IPS-18a (cell line): ENCODE data around the gene SPATA13.
"Not testable (repeated sequence)": the region's sequence is repeated elsewhere in the genome, so short reads cannot be mapped to it uniquely, and the experiment has no call there.

Source experiments
- H3K27ac ChIP-seq: one replicate; pipeline ENCODE4 v1.5.1; 2013; ENCODE audit warnings: low read length
- H3K27me3 ChIP-seq: one replicate; pipeline ENCODE4 v1.6.1; 2013; ENCODE audit warnings: mild to moderate bottlenecking, low read length; ENCODE audit not compliant: control insufficient read depth, insufficient read depth
- H3K36me3 ChIP-seq: one replicate; pipeline ENCODE4 v1.6.1; 2013; ENCODE audit warnings: low read depth, low read length; ENCODE audit not compliant: control insufficient read depth
- H3K4me1 ChIP-seq: one replicate; pipeline ENCODE4 v1.6.1; 2013; ENCODE audit warnings: low read depth, low read length; ENCODE audit not compliant: control insufficient read depth
- H3K4me3 ChIP-seq: one replicate; pipeline ENCODE4 v1.5.1; 2013; ENCODE audit warnings: low read length
- H3K9ac ChIP-seq: one replicate; pipeline ENCODE4 v1.6.1; 2013; ENCODE audit warnings: mild to moderate bottlenecking, low read length, moderate library complexity
- H3K9me3 ChIP-seq: one replicate; pipeline ENCODE4 v1.6.1; 2013; ENCODE audit warnings: low read depth, low read length; ENCODE audit not compliant: control insufficient read depth

Gene SPATA13

GRCh38 chr13:24348797-24349515, 188.4 kb downstream of the SPATA13 start:
- no peaks in the 10 kb centered on the region for H3K4me1 ChIP-seq
- H3K27me3 ChIP-seq, result no peaks in the 10 kb centered on the region
- no peak overlapping the region for H3K9ac ChIP-seq
- H3K9me3 ChIP-seq, result no peaks in the 10 kb centered on the region
- no peak overlapping the region for H3K4me3 ChIP-seq
- H3K27ac ChIP-seq, result no peak overlapping the region
- H3K36me3 ChIP-seq, result no peaks in the 10 kb centered on the region

- H3K36me3 ChIP-seq, H3K9me3 ChIP-seq, H3K27ac ChIP-seq: not testable (repeated sequence)
Observed at GRCh38 chr13:24349778-24350664, 189.5 kb downstream of the SPATA13 start.

GRCh38 chr13:24351423-24351822, 190.9 kb downstream of the SPATA13 start:
- Histone ChIP-seq H3K27ac (no peak overlapping the region), H3K27me3 (no peaks in the 10 kb centered on the region), H3K36me3 (no peaks in the 10 kb centered on the region), H3K9me3 (no peaks in the 10 kb centered on the region), H3K4me3 (no peak overlapping the region), H3K9ac (no peak overlapping the region), H3K4me1 (no peaks in the 10 kb centered on the region)

More at GRCh38 chr13:24349778-24350664, 189.5 kb downstream of the SPATA13 start:
- H3K4me3 ChIP-seq, H3K4me1 ChIP-seq, H3K27me3 ChIP-seq, H3K9ac ChIP-seq: not testable (repeated sequence)

GRCh38 chr13:24353736-24354135, 193.2 kb downstream of the SPATA13 start:
- Histone ChIP-seq H3K4me1 (no peaks in the 10 kb centered on the region), H3K36me3 (no peaks in the 10 kb centered on the region), H3K27me3 (no peaks in the 10 kb centered on the region), H3K9ac (no peak overlapping the region), H3K27ac (no peak overlapping the region), H3K4me3 (no peak overlapping the region), H3K9me3 (no peaks in the 10 kb centered on the region)

GRCh38 chr13:24355103-24355502, 194.6 kb downstream of the SPATA13 start:
- H3K4me1 ChIP-seq, result no peaks in the 10 kb centered on the region
- H3K27ac ChIP-seq, result no peak overlapping the region
- no peaks in the 10 kb centered on the region for H3K36me3 ChIP-seq

GRCh38 chr13:24356270-24356669, 195.8 kb downstream of the SPATA13 start:
- Histone ChIP-seq H3K4me3 (no peak overlapping the region), H3K27me3 (no peaks in the 10 kb centered on the region), H3K27ac (no peak overlapping the region), H3K9me3 (no peaks in the 10 kb centered on the region), H3K4me1 (no peaks in the 10 kb centered on the region), H3K9ac (no peak overlapping the region), H3K36me3 (no peaks in the 10 kb centered on the region)

More at GRCh38 chr13:24355103-24355502, 194.6 kb downstream of the SPATA13 start:
- H3K9me3 ChIP-seq, result no peaks in the 10 kb centered on the region
- H3K9ac ChIP-seq, result no peak overlapping the region
- H3K4me3 ChIP-seq, result no peak overlapping the region
- no peaks in the 10 kb centered on the region for H3K27me3 ChIP-seq
